ENCODE measurements around the gene PRR18.

PRR18 gene

GRCh38 chr6:166306378-166307081 is 1.7 kb downstream of the PRR18 start:
- DNase-seq (ENCODE audit: low read depth in 2 of 3, low spot score in 1 of 3) = no peak

DNA sequence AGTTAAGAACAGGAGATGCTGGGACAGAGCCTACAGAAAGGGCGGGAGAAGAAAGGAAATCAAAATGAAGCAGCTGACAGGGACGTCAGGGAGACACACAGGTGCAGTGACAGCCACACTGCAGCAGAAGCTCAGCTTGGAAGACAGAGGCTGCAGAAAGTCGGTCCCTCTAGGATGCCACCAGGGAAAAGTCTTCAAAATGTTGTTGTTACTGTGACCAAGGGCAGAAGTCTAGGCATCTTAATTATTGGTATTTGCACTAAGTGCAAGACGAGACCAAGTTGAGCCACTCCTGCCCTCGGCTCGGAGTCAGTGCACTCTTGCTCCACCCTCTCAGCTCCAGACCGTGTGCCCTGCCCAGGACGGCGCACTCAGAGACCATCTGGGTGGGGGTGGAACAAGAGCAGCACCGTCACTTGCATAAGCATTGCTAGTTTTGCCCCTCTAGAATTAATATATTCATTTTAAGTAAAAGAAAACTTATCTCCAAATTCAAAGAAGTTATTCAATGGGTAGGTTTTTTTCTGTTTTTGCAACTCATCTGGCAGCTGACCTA is 2.6 kb downstream of the PRR18 start:
- DNase-seq (ENCODE audit: low read depth in 2 of 3, low spot score in 1 of 3) = no peak

DNA sequence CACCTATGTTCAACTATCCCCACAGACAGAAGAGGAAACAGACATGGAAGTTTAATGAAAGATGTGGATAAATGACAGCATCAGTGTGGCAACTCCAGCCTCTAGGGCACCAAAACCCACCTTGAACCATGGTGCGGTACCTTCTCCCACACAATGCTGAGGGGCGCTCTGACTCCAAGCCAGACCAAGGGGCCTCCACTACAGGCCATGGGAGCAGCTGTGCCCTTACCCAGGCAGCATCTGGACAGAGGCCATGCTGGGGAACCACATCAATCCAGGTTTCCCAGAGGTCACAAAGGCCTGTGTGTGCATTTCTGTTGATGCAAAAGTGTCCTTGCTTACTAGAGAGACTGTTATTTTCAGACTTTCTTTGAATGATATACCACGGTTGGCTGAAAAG is 4.1 kb downstream of the PRR18 start:
- DNase-seq (ENCODE audit: low read depth in 2 of 3, low spot score in 1 of 3) = no peak

GRCh38 chr6:166301611-166302529 is 6.3 kb downstream of the PRR18 start:
- no peak for DNase-seq (ENCODE audit: low read depth in 2 of 3, low spot score in 1 of 3)

DNA sequence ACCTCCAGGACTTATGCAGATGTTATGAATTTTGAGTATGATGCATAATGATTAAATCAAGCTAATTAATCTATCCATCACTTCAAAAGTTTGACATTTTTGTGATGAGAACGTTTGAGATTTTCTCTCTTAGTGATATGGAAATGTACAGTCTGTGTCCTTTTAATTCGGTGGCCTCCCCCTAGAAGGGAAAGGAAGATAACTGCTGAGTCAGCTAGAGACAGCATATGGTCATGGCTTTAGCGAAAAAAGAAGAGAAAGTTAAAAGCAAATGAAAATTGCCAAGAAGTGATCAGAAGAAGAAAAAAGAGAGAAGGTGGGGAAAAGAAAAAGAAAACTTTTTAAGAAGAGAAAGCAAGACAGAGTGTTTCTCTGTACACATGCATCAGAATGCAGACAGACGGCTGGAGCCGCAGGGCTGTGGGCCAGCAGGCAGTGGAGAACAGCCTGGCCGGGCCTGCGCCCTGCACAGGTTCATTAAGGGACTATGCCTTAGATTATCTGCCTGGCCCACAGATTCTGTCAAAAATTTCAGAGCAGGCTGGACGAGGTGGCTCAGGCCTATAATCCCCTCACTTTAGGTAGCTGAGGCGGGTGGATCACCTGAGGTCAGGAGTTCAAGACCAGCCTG is 7.7 kb downstream of the PRR18 start:
- DNase-seq (ENCODE audit: low read depth in 2 of 3, low spot score in 1 of 3) = no peak

- no peak for DNase-seq (ENCODE audit: low read depth in 2 of 3, low spot score in 1 of 3)
Observed at GRCh38 chr6:166297606-166298005, 10.6 kb downstream of the PRR18 start.

- no peak for DNase-seq (ENCODE audit: low read depth in 2 of 3, low spot score in 1 of 3)
Observed at GRCh38 chr6:166296035-166296883, 11.9 kb downstream of the PRR18 start.

GRCh38 chr6:166293731-166294584 is 14.2 kb downstream of the PRR18 start:
- no peak for DNase-seq (ENCODE audit: low read depth in 2 of 3, low spot score in 1 of 3)

- no peak for DNase-seq (ENCODE audit: low read depth in 2 of 3, low spot score in 1 of 3)
Observed at GRCh38 chr6:166289207-166290060, 18.8 kb downstream of the PRR18 start.

DNA sequence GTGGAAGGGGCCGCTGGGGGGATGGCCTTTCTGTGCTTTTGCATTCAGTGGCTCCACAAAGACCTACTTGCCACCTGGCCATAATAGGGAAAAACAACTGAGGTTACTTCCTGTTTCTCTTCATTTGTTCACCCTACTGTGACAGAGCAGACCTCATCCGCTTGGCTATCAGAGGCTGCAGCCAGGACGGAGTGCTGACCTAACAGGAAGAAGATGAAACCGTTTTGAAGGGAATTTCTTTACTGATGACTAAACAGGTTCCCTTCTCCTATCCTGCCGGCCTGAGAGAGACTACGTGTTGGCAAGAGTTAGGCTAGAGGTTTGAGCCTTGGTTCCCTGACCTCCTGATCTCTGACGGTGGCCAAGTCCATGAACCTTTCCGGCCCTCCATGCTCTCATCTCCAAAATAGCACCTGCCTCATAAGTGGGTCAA is 21.3 kb downstream of the PRR18 start:
- no peak for DNase-seq (ENCODE audit: low read depth in 2 of 3, low spot score in 1 of 3)

- DNase-seq (ENCODE audit: low read depth in 2 of 3, low spot score in 1 of 3) = no peak
Observed at GRCh38 chr6:166285233-166285632, 23.0 kb downstream of the PRR18 start.

GRCh38 chr6:166284640-166285039 is 23.6 kb downstream of the PRR18 start:
- no peak for DNase-seq (ENCODE audit: low read depth in 2 of 3, low spot score in 1 of 3)

GRCh38 chr6:166282394-166283032 is 25.7 kb downstream of the PRR18 start:
- no peak for DNase-seq (ENCODE audit: low read depth in 2 of 3, low spot score in 1 of 3)

DNA sequence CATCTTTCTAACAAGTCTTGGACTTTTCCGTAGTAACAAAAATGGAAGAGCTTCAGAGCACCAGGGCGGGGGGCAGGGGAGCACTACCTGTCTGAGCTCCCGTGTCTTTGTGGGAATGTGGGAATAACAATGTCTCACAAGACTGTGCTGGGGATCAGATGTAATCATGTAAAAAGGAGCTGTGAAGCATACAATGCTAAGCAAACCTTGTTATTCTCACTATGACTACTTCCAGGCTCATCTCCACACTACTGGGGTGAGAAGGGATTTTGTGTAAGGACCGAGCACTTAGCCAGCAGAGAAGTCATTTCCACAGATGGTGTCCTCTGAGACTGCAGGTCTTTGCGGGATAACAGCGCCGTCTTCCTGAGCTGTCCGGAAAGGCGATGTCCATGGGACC is 27.1 kb downstream of the PRR18 start:
- DNase-seq (ENCODE audit: low read depth in 2 of 3, low spot score in 1 of 3) = no peak

DNA sequence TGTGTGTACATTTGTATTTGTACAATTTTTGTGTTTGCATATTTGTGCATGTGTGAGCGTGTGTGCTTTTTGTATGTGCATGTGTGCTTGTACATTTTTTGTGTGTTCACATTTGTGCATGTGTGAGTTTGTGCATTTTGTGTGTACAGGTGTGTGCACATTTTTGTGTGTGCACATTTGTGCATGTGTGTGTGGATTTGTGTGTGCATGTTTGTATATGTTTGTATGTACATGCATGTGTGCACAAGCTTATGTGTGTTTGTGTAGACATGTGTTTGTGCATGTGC is 28.9 kb downstream of the PRR18 start:
- DNase-seq (ENCODE audit: low read depth in 2 of 3, low spot score in 1 of 3) = no peak

DNA sequence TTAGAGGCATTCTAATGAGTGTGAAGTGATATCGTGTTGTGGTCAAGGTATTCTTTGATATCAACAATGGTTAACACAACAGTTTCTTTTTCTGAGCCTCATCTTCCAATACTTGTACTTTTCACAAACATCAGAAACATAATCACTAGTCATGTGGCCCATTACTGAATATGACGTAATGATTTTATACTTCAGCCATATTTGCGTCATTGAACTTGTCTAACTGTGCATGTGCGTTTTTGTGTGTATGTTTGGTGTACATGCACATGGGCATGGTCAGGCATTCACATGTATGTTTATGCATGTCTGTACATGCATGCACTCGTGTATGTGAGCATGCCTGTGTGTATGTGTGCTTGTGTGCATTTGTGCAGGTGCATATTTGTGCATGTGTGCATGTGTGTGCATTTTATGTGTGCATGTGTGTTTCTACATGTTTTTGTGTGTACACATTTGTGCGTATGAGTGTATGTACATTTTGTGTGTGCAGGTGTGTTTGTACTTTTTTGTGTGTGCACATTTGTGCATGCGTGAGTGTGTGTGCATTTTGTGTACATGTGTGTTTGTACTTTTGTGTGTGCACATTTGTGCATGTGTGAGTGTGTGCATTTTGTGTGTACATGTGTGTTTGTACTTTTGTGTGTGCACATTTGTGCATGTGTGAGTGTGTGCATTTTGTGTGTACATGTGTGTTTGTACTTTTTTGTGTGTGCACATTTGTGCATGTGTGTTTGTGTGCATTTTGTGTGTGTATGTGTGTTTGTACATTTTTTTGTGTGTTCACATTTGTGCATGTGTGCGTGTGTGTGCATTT is 29.4 kb downstream of the PRR18 start:
- DNase-seq (ENCODE audit: low read depth in 2 of 3, low spot score in 1 of 3) = no peak

DNA sequence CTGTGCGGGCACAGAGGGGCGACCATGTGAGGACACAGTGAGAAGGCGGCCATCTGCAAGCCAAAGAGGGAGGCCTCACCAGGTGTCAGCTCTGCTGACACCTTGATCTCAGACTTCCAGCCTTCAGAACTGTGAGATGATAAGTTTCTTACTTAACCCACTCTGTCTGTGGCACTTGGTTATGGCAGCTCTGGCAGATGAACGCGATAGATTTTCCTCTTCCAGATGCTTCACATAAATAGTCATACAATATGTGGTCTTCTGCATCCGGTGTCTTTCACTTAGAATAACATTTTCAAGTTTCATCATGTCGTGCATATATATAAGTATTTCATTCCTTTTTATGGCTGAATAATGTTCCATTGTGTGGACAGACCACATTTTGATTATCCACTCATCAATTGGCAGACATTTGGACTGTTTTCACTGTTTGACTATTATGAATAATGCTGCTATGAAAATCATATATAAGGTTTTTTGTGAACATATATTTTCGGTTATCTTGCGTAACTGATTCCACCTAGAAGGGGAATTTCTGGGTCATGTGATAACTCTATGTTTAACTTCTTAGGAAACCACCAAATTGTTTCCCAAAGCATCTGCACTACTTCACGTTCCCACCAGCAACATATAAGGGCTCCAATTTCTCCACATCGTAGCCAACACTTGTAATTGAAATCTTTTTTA is 30.2 kb downstream of the PRR18 start:
- DNase-seq (ENCODE audit: low read depth in 2 of 3, low spot score in 1 of 3) = no peak
